Measurements from ENCODE around the gene HCRTR1.

HCRTR1 gene

DNA sequence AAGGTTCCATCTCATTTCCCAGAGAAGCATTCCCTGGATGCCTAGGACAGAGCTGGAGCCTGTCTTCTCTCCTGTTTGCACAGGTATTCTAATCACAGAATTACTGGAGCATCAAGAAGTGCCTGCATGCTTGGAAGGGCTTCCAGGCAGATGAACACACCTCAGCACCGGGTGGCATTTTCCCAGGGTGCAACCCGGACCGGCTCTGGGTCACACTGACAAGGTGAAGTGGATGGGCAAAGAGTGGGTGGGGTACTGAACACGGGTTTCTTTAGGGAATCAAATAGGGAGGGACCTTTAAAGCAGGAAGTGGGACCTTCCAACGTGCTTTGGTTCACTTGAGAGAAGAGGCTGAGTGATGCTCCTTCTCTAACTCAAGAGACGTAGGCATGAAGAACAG, 34.3 kb downstream of the HCRTR1 start:
- DNase-seq: no peak
- no peaks in the 10 kb centered on the region for H3K36me3 ChIP-seq (replicated peaks)
- in situ Hi-C loops (cut with HindIII; ENCODE audit: low pct_ligation_motif_present, low sequenced_read_pairs): no loop called here
- no peak overlapping the region for H3K4me3 ChIP-seq (ENCODE audit: low read depth, low read length)
- no peaks in the 10 kb centered on the region for H3K27me3 ChIP-seq (replicated peaks)
- no peak overlapping the region for H3K27ac ChIP-seq
- TF ChIP-seq, protein P1, sequence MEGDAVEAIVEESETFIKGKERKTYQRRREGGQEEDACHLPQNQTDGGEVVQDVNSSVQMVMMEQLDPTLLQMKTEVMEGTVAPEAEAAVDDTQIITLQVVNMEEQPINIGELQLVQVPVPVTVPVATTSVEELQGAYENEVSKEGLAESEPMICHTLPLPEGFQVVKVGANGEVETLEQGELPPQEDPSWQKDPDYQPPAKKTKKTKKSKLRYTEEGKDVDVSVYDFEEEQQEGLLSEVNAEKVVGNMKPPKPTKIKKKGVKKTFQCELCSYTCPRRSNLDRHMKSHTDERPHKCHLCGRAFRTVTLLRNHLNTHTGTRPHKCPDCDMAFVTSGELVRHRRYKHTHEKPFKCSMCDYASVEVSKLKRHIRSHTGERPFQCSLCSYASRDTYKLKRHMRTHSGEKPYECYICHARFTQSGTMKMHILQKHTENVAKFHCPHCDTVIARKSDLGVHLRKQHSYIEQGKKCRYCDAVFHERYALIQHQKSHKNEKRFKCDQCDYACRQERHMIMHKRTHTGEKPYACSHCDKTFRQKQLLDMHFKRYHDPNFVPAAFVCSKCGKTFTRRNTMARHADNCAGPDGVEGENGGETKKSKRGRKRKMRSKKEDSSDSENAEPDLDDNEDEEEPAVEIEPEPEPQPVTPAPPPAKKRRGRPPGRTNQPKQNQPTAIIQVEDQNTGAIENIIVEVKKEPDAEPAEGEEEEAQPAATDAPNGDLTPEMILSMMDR (IDR thresholded peaks at IDR 0.05; ENCODE audit: low read depth, low read length, missing control alignments): no peak

DNA sequence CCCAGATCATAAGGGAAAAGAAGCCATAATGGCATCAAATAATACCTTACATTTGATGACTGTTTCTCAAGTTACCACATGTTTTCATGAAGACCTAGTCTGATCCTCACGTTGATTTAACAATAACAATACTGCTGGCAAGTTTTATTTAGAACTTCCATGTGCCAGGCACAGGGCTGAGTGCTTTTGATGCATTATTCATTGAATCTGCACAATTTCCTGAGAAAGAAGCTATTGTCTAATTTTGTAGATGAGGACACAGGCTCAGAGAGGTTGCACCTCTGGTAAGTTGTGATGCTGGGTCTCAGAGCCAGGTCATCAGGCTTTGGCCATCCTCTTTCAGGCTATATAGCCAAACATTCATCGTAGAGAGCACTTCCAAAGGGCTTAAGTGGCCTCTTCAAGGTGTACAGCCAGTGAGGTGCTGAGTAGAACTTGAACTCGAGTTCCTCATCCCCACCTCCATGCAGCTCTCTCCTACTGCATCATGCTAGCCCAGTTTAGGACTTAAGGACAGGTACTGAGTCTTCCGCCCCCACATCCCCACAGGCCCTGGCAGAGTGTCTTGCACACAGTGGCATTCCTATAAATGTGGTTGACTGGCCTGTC, 35.5 kb downstream of the HCRTR1 start:
- Histone ChIP-seq H3K27ac (no peak overlapping the region), H3K36me3 (replicated peaks) (no peaks in the 10 kb centered on the region), H3K4me3 (ENCODE audit: low read depth, low read length) (no peak overlapping the region), H3K27me3 (replicated peaks) (no peaks in the 10 kb centered on the region)
- in situ Hi-C loops (cut with HindIII; ENCODE audit: low pct_ligation_motif_present, low sequenced_read_pairs): no loop called here
- TF ChIP-seq, protein P1 (IDR thresholded peaks at IDR 0.05; ENCODE audit: low read depth, low read length, missing control alignments): no peak
- no peak for DNase-seq

DNA sequence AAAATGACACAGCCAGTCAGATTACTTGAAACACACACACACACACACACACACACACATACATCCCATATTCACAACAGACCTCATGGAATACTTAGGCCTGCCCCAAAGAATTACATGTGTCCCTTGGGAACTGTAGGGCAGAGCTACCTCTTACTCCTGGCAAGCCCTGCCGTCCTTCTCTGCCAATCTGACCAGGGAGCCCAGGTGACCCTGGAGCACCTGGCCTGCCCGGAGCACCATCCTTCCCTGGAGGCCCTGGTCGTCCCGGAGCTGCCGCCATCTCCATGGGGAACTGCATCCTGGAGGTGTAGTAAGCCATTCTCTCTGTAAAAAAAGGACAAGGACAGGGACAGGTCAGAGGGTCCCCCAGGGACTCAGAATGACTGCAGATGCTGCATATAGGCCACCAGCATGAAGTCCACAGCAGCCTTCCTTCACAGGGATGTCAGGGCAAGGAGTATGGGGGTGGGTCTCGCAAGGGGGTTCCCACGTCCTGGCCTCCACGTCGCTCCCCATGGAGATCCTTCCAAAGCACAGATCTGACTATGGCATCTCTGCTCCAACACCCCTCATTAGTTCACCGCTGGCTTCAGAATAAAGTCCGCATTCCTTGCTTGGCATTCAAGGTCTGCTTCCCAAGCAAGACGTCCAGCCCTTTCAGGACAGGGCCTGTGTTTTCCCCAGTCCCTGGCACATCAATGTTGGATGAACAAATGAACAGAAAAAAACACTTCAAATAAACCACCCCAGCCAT, 36.4 kb downstream of the HCRTR1 start:
- H3K4me3 ChIP-seq (ENCODE audit: low read depth, low read length): no peak overlapping the region
- no peak overlapping the region for H3K27ac ChIP-seq
- in situ Hi-C loops (cut with HindIII; ENCODE audit: low pct_ligation_motif_present, low sequenced_read_pairs): no loop called here
- DNase-seq: no peak
- TF ChIP-seq, protein P1 (IDR thresholded peaks at IDR 0.05; ENCODE audit: low read depth, low read length, missing control alignments): no peak
- no peaks in the 10 kb centered on the region for H3K36me3 ChIP-seq (replicated peaks)
- no peaks in the 10 kb centered on the region for H3K27me3 ChIP-seq (replicated peaks)

DNA sequence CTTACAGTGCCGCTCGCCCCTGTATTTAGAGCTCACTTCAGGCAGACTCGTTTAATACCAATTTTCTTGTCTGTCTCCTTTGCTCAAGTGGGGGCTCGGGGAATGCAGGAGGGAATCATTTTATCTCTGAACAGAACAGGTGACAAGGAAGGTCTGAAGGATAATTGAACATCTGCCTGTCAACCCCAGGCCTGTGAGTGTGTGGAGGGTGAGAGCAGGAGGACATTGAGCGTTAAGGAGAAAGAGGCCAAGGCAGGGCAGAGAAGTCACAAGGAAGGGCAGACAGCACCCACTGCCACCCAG, 36.9 kb downstream of the HCRTR1 start:
- Histone ChIP-seq H3K27me3 (replicated peaks) (no peaks in the 10 kb centered on the region), H3K27ac (no peak overlapping the region), H3K4me3 (ENCODE audit: low read depth, low read length) (no peak overlapping the region), H3K36me3 (replicated peaks) (no peaks in the 10 kb centered on the region)
- no peak for DNase-seq
- in situ Hi-C loops (cut with HindIII; ENCODE audit: low pct_ligation_motif_present, low sequenced_read_pairs): no loop called here
- TF ChIP-seq, protein P1 (IDR thresholded peaks at IDR 0.05; ENCODE audit: low read depth, low read length, missing control alignments): no peak

DNA sequence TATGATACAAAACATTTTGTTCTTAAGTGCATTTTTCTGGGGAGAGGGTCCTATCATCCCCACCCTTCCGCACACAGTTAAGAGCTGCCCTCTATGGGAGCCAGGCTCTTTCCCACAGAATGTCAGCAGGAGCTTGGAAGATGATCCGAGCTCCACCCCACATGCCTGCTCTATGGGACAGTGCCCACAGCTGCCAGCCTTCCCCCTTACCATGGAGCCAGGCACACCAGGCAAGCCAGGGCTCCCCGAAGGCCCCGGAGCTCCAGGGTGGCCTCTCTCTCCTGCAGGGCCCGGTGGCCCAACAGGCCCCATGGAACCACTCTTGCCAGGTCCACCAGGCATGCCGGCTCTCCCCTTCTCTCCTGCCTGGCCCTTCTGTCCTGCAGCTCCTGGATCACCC, 37.6 kb downstream of the HCRTR1 start:
- no peaks in the 10 kb centered on the region for H3K27me3 ChIP-seq (replicated peaks)
- TF ChIP-seq, protein P1 (IDR thresholded peaks at IDR 0.05; ENCODE audit: low read depth, low read length, missing control alignments): no peak
- in situ Hi-C loops (cut with HindIII; ENCODE audit: low pct_ligation_motif_present, low sequenced_read_pairs): no loop called here
- DNase-seq: no peak
- no peaks in the 10 kb centered on the region for H3K36me3 ChIP-seq (replicated peaks)
- no peak overlapping the region for H3K4me3 ChIP-seq (ENCODE audit: low read depth, low read length)
- no peak overlapping the region for H3K27ac ChIP-seq

DNA sequence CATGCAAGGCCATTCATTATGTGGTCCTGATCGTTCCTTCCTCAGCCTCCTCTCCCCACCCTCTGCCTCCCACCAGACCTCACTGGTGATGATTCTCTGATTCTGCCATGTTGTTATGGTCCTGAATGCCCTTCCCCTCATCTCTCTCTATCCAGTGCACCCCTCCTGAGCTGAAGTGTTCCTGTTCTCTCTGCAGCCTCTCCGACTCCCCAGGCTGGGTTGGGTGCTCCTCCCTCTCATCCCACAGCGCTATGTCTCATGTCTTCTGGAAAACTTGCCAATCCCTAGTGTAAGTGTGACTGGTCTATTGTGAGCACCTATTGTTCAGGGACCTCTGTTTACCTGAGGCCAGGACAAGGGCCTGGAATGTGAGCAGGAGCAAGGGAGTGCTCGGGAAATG, 38.3 kb downstream of the HCRTR1 start:
- TF ChIP-seq, protein P1 (IDR thresholded peaks at IDR 0.05; ENCODE audit: low read depth, low read length, missing control alignments): no peak
- H3K27ac ChIP-seq: no peak overlapping the region

More for the DNA sequence above, 38.3 kb downstream of the HCRTR1 start:
- no peak for DNase-seq
- in situ Hi-C loops (cut with HindIII; ENCODE audit: low pct_ligation_motif_present, low sequenced_read_pairs): no loop called here
- no peaks in the 10 kb centered on the region for H3K27me3 ChIP-seq (replicated peaks)
- H3K36me3 ChIP-seq (replicated peaks): no peaks in the 10 kb centered on the region
- H3K4me3 ChIP-seq (ENCODE audit: low read depth, low read length): no peak overlapping the region

Measured in brain microvascular endothelial cell (primary cell).